ENCODE measurements around the gene COL23A1. TPM values are rescaled to one million over a fixed set of nuclear protein-coding genes. Genes with fewer than 3 reads are reported as not detected.

COL23A1 gene
- total and polyA plus RNA-seq, 2 of the 13 experiments (the other 11 are each of a cell fraction or from before 2014, with no cell fraction given) = not detected

- no peak for TF ChIP-seq GMEB2 (CRISPR knock-in tag; IDR thresholded peaks at IDR 0.05; ENCODE audit: low read depth)
- no peak for TF ChIP-seq SP4 (CRISPR knock-in tag; IDR thresholded peaks at IDR 0.05)
- no peak for TF ChIP-seq ZNF512 (CRISPR knock-in tag; IDR thresholded peaks at IDR 0.05)
- no peak for TF ChIP-seq REL (CRISPR knock-in tag; conservative IDR thresholded peaks at IDR 0.05)
- TF ChIP-seq BRCA1 (CRISPR knock-in tag; IDR thresholded peaks at IDR 0.05) = no peak
- no peak for TF ChIP-seq NCOA2 (CRISPR knock-in tag; IDR thresholded peaks at IDR 0.05)
Measured at GRCh38 chr5:178368716-178369300, 221.4 kb downstream of the COL23A1 start (continued).

GRCh38 chr5:178368274-178368673 is 221.9 kb downstream of the COL23A1 start:
- Histone ChIP-seq H3K4me2 (ENCODE audit: low read depth, low read length) (no peak overlapping the region), H3K27me3 (ENCODE audit: control insufficient read depth in 1 of 2, insufficient read depth in 2 of 2, low read length in 2 of 2) (peaks cover 0 to 40% of the 10 kb centered on the region in 2 experiments; a peak in 4 of 5 replicates), H3K27ac (ENCODE audit: extremely low read length, insufficient read depth, low read length) (no peak overlapping the region), H3K4me1 (ENCODE audit: insufficient read depth, low read length) (no peaks in the 10 kb centered on the region), H4K20me1 (ENCODE audit: insufficient read depth, low read length) (no peaks in the 10 kb centered on the region), H3K4me3 (replicated peaks in 1 of 3; ENCODE audit: insufficient read depth in 1 of 3, low read depth in 2 of 3, low read length in 3 of 3) (no peak overlapping the region), H3K36me3 (replicated peaks in 1 of 2; ENCODE audit: control insufficient read depth in 1 of 2, insufficient read depth in 2 of 2, low read length in 2 of 2) (no peaks in the 10 kb centered on the region), H2AFZ (ENCODE audit: low read length) (no peak overlapping the region), H3K79me2 (ENCODE audit: insufficient read depth, low read length) (no peaks in the 10 kb centered on the region), H3K9ac (ENCODE audit: insufficient read depth, low read depth, low read length) (no peak overlapping the region), H3K9me3 (ENCODE audit: low read length) (no peaks in the 10 kb centered on the region)
- no peak for TF ChIP-seq THAP11 (CRISPR knock-in tag; IDR thresholded peaks at IDR 0.05)
- POLR2A ChIA-PET = no interaction called here
- no peak for ATAC-seq
- in situ Hi-C loops (cut with HindIII; ENCODE audit: extremely low pct_ligation_motif_present, low pct_unique_long_range_greater_than_20kb) (no loop called here), intact Hi-C loops (cut with micrococcal nuclease; ENCODE audit: unreplicated experiment) (no loop called here)
- no peak for FAIRE-seq
- BruUV-seq (replicated peaks) = no TSS peak
- DNase-seq (ENCODE audit: low spot score) = no peak
- 84% methylated on average over 5 of the region's 10 CpGs for WGBS (ENCODE audit: low lambda C conversion rate)
- CTCF ChIA-PET (ENCODE audit: low intra/inter-chr PET ratio, low total read pairs) = no interaction called here
